GM12878 (cell line): ENCODE data around the gene NFAM1. TPM values are rescaled to one million over a fixed set of nuclear protein-coding genes. Genes with fewer than 3 reads are reported as not detected.

ENCODE experiments used
- ATAC-seq: fragments of 200-7000 bp; cut with Tn5 transposase; 3 replicates; pipeline ENCODE4 v1.9.1; 2020; ENCODE audit warnings: mild to moderate bottlenecking, moderate library complexity
- BruUV-seq: library from RNA; stranded (reverse); fragments of 400-500 nt; replicated peaks from 2 replicates; lab custom pipeline; 2021; lab: Mats Ljungman, UMichigan
- CTCF ChIA-PET: fragments of 300-600 bp; sonication (Branson Sonifier 250); formaldehyde crosslinking; extraction: SDS; loops from one replicate; lab custom pipeline; 2021; ENCODE audit warnings: inconsistent platforms; lab: Yijun Ruan, JAX
- POLR2A ChIA-PET: fragments of 350-600 bp; formaldehyde crosslinking; extraction: SDS; loops from one replicate; lab custom pipeline; 2021; ENCODE audit warnings: inconsistent platforms; lab: Charles Lee
- RAD21 ChIA-PET: fragments of 300-600 bp; sonication (Branson Sonifier 250); formaldehyde crosslinking; loops from one replicate; lab custom pipeline; 2023; ENCODE audit warnings: antibody characterized with exemption; ENCODE audit not compliant: unreplicated experiment; lab: Charles Lee
- SMC1A ChIA-PET: fragments of 300-600 bp; sonication (Branson Sonifier 250); formaldehyde crosslinking; loops from one replicate; lab custom pipeline; 2023; ENCODE audit not compliant: unreplicated experiment, uncharacterized antibody; lab: Charles Lee
- DNase-seq: peaks from one replicate; pipeline ENCODE4 v3.0.0-alpha.2; 2011; ENCODE audit warnings: low read depth, low spot score
- FAIRE-seq: peaks from 3 replicates; lab custom pipeline; 2011; peaks lifted over from hg19 to GRCh38; lab: Jason Lieb, UNC
- H2AFZ ChIP-seq: 2 replicates; pipeline ENCODE4 v1.6.0; 2011; ENCODE audit warnings: low read depth, low read length, control low read depth; ENCODE audit not compliant: control insufficient read depth
- H3K27ac ChIP-seq: 2 replicates; pipeline ENCODE4 v1.5.1; 2011; ENCODE audit warnings: control low read depth; ENCODE audit not compliant: control insufficient read depth, insufficient read depth
- H3K27me3 ChIP-seq, 2 experiments: replicated peaks in 1 of 2; 2 replicates each; pipeline versions ENCODE4 v1.6.0 to v1.6.1; 2011; ENCODE audit warnings: low read length in 1 of 2; ENCODE audit not compliant: control insufficient read depth in 2 of 2, insufficient read depth in 2 of 2
- H3K36me3 ChIP-seq, 2 experiments: 2 replicates each; pipeline ENCODE4 v1.5.1; 2011; ENCODE audit warnings: low read length in 1 of 2; ENCODE audit not compliant: control insufficient read depth in 2 of 2, insufficient read depth in 2 of 2
- H3K4me1 ChIP-seq: 2 replicates; pipeline ENCODE4 v1.6.1; 2011; ENCODE audit warnings: mild to moderate bottlenecking, low read length, moderate library complexity, mixed read lengths; ENCODE audit not compliant: control insufficient read depth, insufficient read depth
- H3K4me2 ChIP-seq: 2 replicates; pipeline ENCODE4 v1.6.0; 2011; ENCODE audit warnings: control low read depth; ENCODE audit not compliant: control insufficient read depth, insufficient read depth
- H3K4me3 ChIP-seq: fragments of 200-600 bp; sonication (generic); 2 replicates; pipeline ENCODE4 v1.5.1; 2016
- H3K79me2 ChIP-seq: 2 replicates; pipeline ENCODE4 v1.6.0; 2011; ENCODE audit warnings: low read length; ENCODE audit not compliant: control insufficient read depth, insufficient read depth
- H3K9ac ChIP-seq: 2 replicates; pipeline ENCODE4 v1.8.0; 2011; ENCODE audit warnings: low read length, control low read depth, mixed read lengths; ENCODE audit not compliant: control insufficient read depth, insufficient read depth
- H3K9me3 ChIP-seq: replicated peaks from 3 replicates; pipeline ENCODE4 v1.5.1; 2011; ENCODE audit warnings: mild to moderate bottlenecking, low read length; ENCODE audit not compliant: control insufficient read depth, insufficient read depth
- H4K20me1 ChIP-seq: 2 replicates; pipeline ENCODE4 v1.6.0; 2011; ENCODE audit not compliant: control insufficient read depth, insufficient read depth
- BHLHE40 ChIP-seq, 2 experiments: fragments of 450-650 bp in 1 of 2; IDR thresholded peaks; 2 replicates each; pipeline ENCODE4 v1.6.1; 2011 to 2017; ENCODE audit warnings: low read depth in 2 of 2, borderline replicate concordance in 1 of 2, improper control_type of control experiment in 1 of 2, low read length in 1 of 2, mild to moderate bottlenecking in 1 of 2
- E2F8 ChIP-seq: fragments of 450-650 bp; IDR thresholded peaks from 2 replicates; pipeline ENCODE4 v1.6.1; 2018; ENCODE audit warnings: mild to moderate bottlenecking, low read depth, moderate library complexity; ENCODE audit not compliant: partially characterized antibody
- MTA2 ChIP-seq: fragments of 450-650 bp; IDR thresholded peaks from 2 replicates; pipeline ENCODE4 v1.6.1; 2016; ENCODE audit warnings: low read depth, mild to moderate bottlenecking, moderate library complexity
- MXI1 ChIP-seq: fragments of 150-350 bp; IDR thresholded peaks from 2 replicates; pipeline ENCODE4 v1.6.1; 2011; ENCODE audit warnings: low read depth, mild to moderate bottlenecking, inconsistent platforms, low read length, improper control_type of control experiment
- NFIC ChIP-seq: IDR thresholded peaks from 2 replicates; pipeline ENCODE4 v1.6.1; 2012; ENCODE audit warnings: low read depth, mild to moderate bottlenecking, inconsistent platforms, low read length, moderate library complexity
- PRDM15 ChIP-seq: fragments of 450-650 bp; formaldehyde crosslinking; IDR thresholded peaks from 2 replicates; pipeline ENCODE4 v1.4.0; 2020; ENCODE audit warnings: mild to moderate bottlenecking, moderate library complexity
- RAD51 ChIP-seq: fragments of 450-650 bp; IDR thresholded peaks from 2 replicates; pipeline ENCODE4 v1.6.1; 2016; ENCODE audit warnings: moderate library complexity, mild to moderate bottlenecking, inconsistent platforms
- RELB ChIP-seq: fragments of 450-650 bp; IDR thresholded peaks from 2 replicates; pipeline ENCODE4 v1.6.1; 2017; ENCODE audit warnings: low read depth, mild to moderate bottlenecking, moderate library complexity
- SIN3A ChIP-seq: IDR thresholded peaks from 2 replicates; pipeline ENCODE4 v1.6.1; 2012; ENCODE audit warnings: low read depth, low read length, improper control_type of control experiment
- ZNF592 ChIP-seq: fragments of 450-650 bp; IDR thresholded peaks from 2 replicates; pipeline ENCODE4 v1.6.1; 2017; ENCODE audit warnings: mild to moderate bottlenecking, moderate library complexity
- WGBS: methylation state at CpG from one replicate; pipeline ENCODE4 v1.1.6; 2016; ENCODE audit warnings: low lambda C conversion rate; ENCODE audit not compliant: insufficient replicate concordance, insufficient coverage; ENCODE audit errors: missing lambda C conversion rate; 5-methylcytosine and 5-hydroxymethylcytosine counted together
- in situ Hi-C: fragments of 300-500 bp; cut with MboI; formaldehyde crosslinking; loops from 9 replicates; pipeline ENCODE4 v1.14.3; 2018; ENCODE audit warnings: mixed read lengths
- intact Hi-C: fragments of 100-400 bp; cut with micrococcal nuclease; formaldehyde crosslinking; loops from one replicate; pipeline ENCODE4 v1.14.2; 2022; ENCODE audit not compliant: unreplicated experiment
- polyA plus RNA-seq, 11 experiments: library from polyadenylated mRNA; depleted of rRNA in 4 of 11; unstranded in 6 of 11; stranded (reverse) in 5 of 11; fragments of >200 nt; fragmentation: Nextera tagmentation in 4 of 11; fragmentation: Illumina TruSeq in 1 of 11; extraction: Ambion mirVana in 4 of 11; extraction: Trizol in 1 of 11; gene quantifications; 1 replicate in 1 of 11; 2 replicates in 10 of 11; pipeline versions ENCODE4 v1.2.1 to v1.2.3, GENCODE V29; 2011 to 2016; ENCODE audit warnings: inconsistent platforms in 2 of 11, missing spikeins in 2 of 11, low read depth in 1 of 11
- total RNA-seq, 4 experiments: library from RNA; depleted of rRNA in 3 of 4; stranded (reverse); fragments of >200 nt in 3 of 4; fragmentation: Illumina TruSeq in 1 of 4; extraction: Trizol in 1 of 4; gene quantifications; 2 replicates each; pipeline versions ENCODE4 v1.2.1 to v1.2.3, GENCODE V29; 2013 to 2021

NFAM1 gene
- total and polyA plus RNA-seq, 10 of the 15 experiments (the other 5 are each of a cell fraction or from before 2014, with no cell fraction given) = 0.13 to 1.3 (median 0.24) TPM; not detected in 3

- CTCF ChIA-PET = no interaction called here
- DNase-seq (no peak), ATAC-seq (no peak), FAIRE-seq (no peak)
- Histone ChIP-seq H3K4me2 (no peak overlapping the region), H3K4me1 (no peaks in the 10 kb centered on the region), H3K9ac (no peak overlapping the region), H3K79me2 (no peaks in the 10 kb centered on the region), H4K20me1 (no peaks in the 10 kb centered on the region), H3K27ac (no peak overlapping the region), H3K36me3 (no peaks in the 10 kb centered on the region), H2AFZ (no peak overlapping the region), H3K4me3 (no peak overlapping the region), H3K27me3 (peaks cover 1 to 10% of the 10 kb centered on the region in 2 experiments; a peak in 3 of 4 replicates), H3K9me3 (no peaks in the 10 kb centered on the region)
- intact Hi-C loops = no loop called here
- TF ChIP-seq E2F8 (no peak), NFIC (no peak), MTA2 (no peak), RAD51 (no peak), RELB (no peak), MXI1 (no peak), PRDM15 (CRISPR knock-in tag) (no peak), BHLHE40 (IDR thresholded peaks at IDR 0.05; ENCODE audit: borderline replicate concordance in 1 of 2, low read depth in 2 of 2, low read length in 1 of 2) (no peak), SIN3A (no peak), ZNF592 (no peak)
- POLR2A ChIA-PET = no interaction called here
- RAD21 ChIA-PET = no interaction called here
- 39% methylated on average over 26 of the region's 26 CpGs for WGBS
- BruUV-seq = no TSS peak
- in situ Hi-C loops = no loop called here
- SMC1A ChIA-PET = no interaction called here
These were observed 91.3 kb downstream of the NFAM1 start for GRCh38 chr22:42340829-42341383.
